GM18873 (cell line): ENCODE measurements around the gene ISG15.

Source experiments
- ATAC-seq: cut with Tn5 transposase; IDR thresholded peaks from one replicate; pipeline ENCODE4 v1.9.1; 2021; ENCODE audit warnings: mild to moderate bottlenecking, moderate library complexity, moderate number of reproducible peaks; ENCODE audit not compliant: unreplicated experiment, low FRiP score

The ISG15 gene

DNA sequence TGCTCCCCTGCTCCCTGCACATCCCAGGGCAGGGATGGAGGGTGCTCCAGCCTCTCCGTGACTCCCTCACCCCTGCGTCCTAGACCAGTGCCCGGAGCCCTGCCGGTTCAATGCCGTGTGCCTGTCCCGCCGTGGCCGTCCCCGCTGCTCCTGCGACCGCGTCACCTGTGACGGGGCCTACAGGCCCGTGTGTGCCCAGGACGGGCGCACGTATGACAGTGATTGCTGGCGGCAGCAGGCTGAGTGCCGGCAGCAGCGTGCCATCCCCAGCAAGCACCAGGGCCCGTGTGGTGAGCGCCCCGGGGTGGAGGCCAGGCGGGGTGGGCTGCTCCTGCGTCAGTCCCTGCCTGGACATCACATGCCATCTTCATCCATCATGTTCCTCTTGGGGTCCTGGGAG is 28.6 kb downstream of the ISG15 start:
- no peak for ATAC-seq

DNA sequence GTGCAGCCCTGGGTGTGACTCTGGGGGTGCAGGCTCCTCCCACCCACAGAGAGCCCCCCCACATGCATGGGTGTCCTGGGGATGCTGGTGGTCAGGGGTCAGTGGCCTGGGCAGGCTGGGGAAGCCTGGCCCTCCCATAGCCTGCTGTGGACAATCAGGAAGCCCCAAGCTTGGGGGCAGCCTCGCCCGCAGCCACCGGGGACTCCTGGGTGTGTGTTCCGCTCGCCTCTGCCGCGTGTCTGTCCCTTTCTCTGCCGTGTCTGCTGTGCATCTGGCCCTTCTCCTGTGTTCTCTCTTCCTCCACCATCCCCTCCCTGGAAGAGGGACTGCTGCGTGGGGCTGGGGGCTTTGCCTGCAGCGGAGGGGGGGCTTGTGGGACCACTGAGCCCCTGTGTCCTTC is 29.5 kb downstream of the ISG15 start:
- no peak for ATAC-seq

- no peak for ATAC-seq
Observed at GRCh38 chr1:1043411-1043810, 30.1 kb downstream of the ISG15 start.

- no peak for ATAC-seq
Observed at GRCh38 chr1:1043921-1044320, 30.6 kb downstream of the ISG15 start.

DNA sequence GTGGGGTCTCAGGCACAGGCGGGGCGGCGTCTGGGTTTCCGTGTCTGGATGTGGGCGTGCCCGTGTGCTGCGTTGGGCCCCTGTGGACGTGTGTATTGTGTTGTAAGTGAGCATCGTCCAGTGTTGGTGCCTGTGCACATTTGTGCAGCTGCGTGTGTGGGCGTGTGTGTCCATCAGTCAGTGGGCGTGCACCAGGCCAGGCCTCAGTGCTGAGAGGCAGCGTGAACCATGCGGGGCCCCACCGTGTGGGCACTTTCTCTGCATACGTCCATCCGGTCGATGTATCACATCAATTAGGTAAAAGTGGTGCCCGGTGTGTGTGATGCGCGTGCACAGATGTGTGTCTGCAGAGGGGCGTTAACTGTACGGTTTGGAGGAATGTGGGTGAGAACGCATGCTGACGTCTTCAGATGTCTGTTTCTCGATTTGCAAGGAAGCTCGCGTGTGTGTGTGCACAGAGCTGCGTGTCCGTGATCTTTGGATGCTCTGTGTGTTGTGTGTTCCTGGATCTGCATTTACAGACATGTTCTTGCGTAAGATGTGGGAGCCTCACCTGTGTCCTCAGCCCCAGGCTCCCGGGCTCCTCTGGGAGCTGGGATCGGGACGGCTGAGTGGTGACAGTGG is 31.3 kb downstream of the ISG15 start:
- no peak for ATAC-seq

- ATAC-seq, result no peak
Observed at GRCh38 chr1:1045129-1045528, 31.8 kb downstream of the ISG15 start.

DNA sequence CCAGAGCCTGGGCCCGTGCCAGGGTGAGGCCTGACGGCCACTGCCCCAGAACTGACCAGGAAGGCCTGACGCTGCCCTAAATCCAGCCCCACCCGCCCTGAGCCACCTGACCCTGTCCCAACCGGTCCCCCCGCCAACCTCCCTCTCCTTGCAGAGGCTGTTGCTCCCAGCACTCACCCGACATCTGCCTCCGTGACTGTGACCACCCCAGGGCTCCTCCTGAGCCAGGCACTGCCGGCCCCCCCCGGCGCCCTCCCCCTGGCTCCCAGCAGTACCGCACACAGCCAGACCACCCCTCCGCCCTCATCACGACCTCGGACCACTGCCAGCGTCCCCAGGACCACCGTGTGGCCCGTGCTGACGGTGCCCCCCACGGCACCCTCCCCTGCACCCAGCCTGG is 32.9 kb downstream of the ISG15 start:
- ATAC-seq, result no peak

DNA sequence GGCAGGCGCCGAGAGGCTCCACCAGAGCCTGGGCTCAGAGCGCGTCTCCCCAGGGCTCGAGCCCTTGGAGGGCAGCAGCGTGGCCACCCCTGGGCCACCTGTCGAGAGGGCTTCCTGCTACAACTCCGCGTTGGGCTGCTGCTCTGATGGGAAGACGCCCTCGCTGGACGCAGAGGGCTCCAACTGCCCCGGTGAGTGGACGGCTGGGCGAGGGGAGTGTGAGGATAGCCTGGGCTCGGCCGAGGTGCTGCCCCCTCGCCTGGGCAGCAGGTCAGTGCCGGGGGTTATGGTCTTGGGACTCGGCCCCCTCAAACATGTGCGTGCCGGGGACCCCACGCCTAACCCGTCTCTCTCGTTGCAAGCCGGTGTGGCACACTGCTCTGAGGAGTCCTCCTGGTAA is 33.5 kb downstream of the ISG15 start:
- ATAC-seq, result no peak

DNA sequence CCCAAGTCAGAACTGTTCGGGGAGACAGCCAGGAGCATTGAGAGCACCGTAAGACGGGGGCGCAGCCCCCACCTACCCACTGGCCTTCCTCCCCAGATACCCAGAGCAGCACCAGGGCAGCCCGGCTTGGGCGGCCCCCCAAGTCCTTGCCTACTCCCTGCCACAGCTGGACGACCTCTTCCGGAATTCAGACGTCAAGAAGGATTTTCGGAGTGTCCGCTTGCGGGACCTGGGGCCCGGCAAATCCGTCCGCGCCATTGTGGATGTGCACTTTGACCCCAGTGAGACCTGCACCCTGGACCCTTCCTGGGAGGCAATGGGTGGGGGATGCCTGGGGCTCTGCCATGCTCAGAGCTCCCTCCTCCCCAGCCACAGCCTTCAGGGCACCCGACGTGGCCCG is 34.1 kb downstream of the ISG15 start:
- no peak for ATAC-seq

DNA sequence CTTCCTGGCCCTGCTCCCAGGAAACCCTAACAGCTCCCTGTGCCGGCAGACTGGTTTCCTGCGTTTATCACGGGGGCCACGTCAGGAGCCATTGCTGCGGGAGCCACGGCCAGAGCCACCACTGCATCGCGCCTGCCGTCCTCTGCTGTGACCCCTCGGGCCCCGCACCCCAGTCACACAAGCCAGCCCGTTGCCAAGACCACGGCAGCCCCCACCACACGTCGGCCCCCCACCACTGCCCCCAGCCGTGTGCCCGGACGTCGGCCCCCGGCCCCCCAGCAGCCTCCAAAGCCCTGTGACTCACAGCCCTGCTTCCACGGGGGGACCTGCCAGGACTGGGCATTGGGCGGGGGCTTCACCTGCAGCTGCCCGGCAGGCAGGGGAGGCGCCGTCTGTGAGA is 34.7 kb downstream of the ISG15 start:
- ATAC-seq, result no peak

GRCh38 chr1:1048765-1049164 is 35.5 kb downstream of the ISG15 start:
- no peak for ATAC-seq

- ATAC-seq, result no peak
Observed at GRCh38 chr1:1049318-1050165, 36.2 kb downstream of the ISG15 start.

DNA sequence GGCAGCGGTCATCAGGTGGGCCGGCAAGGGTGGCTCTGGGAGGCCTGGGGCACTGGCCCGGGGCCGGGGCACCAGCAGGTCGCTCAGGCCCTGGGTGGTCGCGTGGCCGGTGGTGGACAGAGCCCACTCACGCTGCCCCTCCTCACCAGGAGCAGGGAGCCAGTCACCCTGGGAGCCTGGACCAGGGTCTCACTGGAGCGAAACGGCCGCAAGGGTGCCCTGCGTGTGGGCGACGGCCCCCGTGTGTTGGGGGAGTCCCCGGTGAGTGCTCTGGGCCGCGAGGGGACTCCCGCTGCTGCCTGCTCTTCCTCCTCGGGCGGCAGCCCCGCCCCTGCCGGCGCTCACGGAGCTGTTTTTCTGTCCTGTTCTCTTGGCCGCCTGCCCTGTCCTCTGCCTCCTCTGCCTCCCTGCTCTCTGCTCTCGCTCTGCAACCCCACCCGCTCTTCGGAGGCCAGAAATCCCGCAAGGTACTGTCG is 37.3 kb downstream of the ISG15 start:
- no peak for ATAC-seq

GRCh38 chr1:1051127-1051810 is 38.0 kb downstream of the ISG15 start:
- ATAC-seq, result no peak

DNA sequence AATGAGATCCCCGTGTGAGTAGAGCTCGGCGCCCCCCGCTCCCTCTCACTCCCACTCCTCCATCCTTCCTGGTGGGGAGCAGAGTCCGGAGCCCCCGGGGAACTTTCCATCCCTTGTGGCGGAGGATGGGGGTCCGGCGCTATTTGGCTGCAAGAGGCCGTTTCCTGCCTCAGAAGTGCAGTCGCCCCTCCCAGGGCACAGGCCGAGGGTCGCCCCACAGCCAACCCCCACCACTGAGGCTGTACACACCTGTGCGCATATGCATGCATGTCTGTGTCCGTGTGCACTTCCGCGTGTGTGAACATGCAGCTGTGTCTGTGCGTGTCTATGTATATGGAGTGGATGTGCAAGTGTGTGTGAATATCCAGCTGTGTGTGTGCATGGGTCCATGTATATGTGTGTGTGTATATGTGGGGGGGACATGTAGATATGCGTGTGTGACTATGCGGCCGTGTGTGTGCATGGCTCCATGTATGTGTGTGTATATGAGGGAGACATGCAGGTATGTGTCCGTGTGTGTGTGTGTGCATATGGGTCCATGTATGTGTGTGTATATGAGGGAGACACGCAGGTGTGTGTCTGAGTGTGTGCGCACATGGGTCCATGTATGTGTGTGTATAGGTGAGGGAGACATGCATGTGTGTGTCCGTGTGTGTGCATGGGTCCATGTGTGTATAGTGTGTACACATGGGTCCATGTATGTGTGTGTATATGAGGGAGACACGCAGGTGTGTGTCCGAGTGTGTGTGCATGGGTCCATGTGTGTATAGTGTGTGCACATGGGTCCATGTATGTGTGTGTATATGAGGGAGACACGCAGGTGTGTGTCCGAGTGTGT is 38.9 kb downstream of the ISG15 start:
- ATAC-seq, result no peak

- ATAC-seq, result no peak
Observed at GRCh38 chr1:1053022-1053421, 39.7 kb downstream of the ISG15 start.

DNA sequence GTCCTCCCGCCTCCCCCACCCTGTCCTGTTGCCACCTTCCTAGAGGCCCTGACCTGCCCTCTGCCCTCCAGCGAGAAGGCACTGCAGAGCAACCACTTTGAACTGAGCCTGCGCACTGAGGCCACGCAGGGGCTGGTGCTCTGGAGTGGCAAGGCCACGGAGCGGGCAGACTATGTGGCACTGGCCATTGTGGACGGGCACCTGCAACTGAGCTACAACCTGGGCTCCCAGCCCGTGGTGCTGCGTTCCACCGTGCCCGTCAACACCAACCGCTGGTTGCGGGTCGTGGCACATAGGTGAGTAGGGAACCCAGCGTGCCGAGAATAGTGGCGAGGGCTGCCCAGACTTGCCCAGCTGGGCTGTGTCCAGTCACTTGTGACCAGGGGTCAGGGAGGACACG is 40.4 kb downstream of the ISG15 start:
- ATAC-seq, result no peak

GRCh38 chr1:1054099-1054700 is 40.9 kb downstream of the ISG15 start:
- ATAC-seq, result no peak

GRCh38 chr1:1054971-1055370 is 41.7 kb downstream of the ISG15 start:
- no peak for ATAC-seq
